HG03457 (cell line): ENCODE measurements around the gene CDRT4.

Experiments
- ATAC-seq: cut with Tn5 transposase; IDR thresholded peaks from one replicate; pipeline ENCODE4 v1.9.1; 2021; ENCODE audit warnings: moderate number of reproducible peaks; ENCODE audit not compliant: unreplicated experiment

Gene CDRT4

DNA sequence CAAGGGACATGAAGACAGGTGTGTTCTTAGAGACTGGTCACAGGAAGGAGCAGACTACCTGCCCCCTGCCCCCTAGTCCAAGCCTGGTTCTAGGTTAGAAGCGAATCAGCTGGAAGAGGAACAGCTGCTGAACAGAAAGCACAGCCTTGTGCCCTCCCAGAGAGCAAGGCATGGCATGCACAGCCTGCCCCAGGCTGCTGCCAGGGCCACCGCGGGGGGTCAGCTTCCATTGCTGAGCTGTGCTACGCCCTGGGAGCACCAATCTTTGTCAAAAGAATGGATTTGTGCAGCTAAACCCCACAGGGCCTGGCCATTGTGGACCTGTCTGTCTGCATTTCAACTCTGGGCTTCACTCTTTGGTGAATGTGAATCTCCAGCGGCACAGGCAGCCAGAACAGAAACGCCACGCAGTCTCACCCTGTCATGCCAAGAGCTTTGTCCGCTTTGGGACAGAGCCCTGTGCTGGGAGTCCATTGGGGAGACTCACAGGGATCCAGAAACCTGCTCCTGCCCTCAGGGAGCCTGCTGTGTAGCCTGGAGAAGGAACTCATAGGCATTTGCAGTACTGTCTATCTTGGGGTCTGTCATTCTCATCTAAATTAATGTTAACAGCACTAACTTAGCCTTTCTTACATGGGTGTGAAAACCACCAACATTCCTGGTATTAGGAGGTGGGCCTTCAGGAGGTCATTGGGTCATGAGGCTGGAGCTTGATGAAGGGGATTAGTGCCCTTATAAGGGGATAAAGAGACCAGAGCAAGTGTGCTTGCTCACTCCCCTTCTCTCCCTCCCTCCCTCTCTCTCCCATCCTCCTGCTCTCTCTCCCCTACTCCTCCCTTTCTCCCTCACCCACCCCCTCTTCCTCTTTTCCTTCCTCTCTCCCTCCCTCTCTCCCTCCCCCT, 25.6 kb upstream of the CDRT4 start:
- ATAC-seq, result no peak

DNA sequence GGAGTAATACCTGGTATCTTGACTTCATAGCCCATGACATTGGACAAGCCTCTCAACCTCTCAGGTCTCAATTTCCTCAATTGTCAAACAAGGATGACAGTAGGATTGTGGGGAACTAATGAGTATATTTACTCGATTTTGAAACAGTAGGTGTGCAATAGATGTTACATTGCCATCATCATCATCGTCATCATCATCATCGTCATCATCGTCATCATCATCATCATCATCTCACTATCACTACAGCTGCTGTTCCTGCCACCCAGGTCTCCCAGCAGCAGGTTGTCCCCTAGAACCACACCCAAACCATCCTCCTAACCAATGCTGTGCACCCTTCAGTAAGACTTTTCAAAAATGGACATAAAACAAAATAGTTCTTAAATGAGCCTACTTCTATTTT, 24.8 kb upstream of the CDRT4 start:
- no peak for ATAC-seq

DNA sequence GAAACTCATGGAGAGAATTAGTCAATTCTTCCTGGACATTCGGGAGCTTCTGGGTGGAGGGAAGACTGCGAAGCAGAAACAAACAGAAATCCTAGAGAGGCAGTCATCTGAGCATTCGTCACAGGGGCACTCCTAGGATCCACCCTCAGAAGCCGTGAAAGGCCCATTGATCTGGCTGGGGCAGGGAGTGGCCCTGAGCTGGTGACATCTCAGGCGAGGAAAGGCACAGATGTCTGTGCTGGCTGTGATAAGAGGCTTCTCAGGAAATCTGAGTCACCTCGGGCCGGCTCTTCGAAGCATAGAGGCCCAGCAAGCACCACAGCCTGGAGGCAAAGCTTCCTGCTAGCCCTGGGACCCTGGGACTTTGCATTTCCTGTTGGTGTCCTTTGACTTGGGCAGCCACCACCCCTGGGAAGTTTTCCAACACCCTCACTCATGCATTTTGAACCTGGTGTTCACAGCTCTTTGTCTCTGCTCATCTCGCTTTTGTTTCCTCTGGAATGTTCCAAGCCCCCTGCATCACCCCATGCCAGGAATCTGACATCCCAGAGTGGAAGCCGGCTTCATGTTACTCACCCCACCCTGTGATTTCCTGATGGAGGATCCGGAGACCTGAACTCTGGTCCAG, 23.3 kb upstream of the CDRT4 start:
- ATAC-seq, result no peak

GRCh38 chr17:15488557-15488956, 21.1 kb upstream of the CDRT4 start:
- no peak for ATAC-seq

GRCh38 chr17:15485045-15485444, 17.6 kb upstream of the CDRT4 start:
- no peak for ATAC-seq

- no peak for ATAC-seq
These were observed 16.0 kb upstream of the CDRT4 start for GRCh38 chr17:15483431-15483830.

GRCh38 chr17:15482476-15482875, 15.1 kb upstream of the CDRT4 start:
- no peak for ATAC-seq

GRCh38 chr17:15481481-15481880, 14.1 kb upstream of the CDRT4 start:
- no peak for ATAC-seq

- ATAC-seq, result no peak
These were observed 12.8 kb upstream of the CDRT4 start for GRCh38 chr17:15480204-15480603.

- ATAC-seq, result no peak
These were observed 12.3 kb upstream of the CDRT4 start for GRCh38 chr17:15479703-15480102.

DNA sequence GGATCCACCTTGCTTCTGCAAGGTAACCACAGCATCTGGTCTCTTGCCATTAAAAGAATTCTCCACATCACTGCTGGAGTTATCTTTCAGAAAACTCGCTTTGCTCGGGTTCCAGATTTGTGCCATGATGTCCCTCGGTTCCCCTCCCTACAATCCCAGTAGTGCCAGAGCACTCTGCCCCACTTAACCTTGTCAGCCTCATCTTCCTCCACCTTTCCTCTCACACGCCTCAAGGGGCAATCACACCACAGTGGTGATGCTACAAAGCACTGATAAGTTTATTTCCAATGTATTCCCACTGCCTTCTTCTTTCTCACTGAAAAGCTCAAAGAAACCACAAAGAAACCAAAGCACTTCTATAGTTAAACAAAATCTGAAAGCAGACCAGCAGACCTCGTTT, 11.4 kb upstream of the CDRT4 start:
- ATAC-seq, result no peak

DNA sequence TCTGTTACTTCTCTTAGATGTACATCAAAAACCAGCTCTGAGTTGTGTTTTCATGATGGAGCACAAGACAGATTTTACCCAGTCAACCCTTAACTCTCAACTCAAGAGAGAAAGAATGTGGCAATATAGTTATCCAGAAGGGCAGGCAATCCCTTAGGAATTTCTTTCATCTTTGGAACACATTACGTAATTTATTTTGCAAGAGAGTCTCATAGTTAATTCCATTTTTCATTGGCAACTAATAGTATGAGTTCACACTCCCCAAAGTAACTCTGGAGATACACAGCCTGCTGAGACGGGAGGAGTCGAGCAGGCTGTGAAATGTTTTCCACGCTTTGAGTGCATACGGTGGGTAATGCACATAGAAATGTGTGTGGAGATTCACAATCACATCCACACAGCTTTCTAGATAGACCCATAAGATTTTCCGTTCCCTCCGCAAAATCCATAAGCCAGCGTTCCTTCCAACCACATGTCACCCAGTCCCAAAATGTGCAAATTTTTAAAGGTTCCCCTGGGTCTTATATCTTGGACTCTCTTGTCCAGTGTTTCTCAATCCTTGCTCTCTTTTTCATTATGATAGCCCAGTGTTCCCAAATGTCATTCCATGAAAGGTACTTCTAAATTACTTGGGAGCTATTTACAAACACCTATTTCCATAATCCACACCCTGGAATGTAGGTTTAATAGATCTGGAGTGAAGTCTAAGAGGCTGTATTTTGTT, 8.4 kb upstream of the CDRT4 start:
- ATAC-seq, result no peak

- no peak for ATAC-seq
These were observed 5.5 kb upstream of the CDRT4 start for GRCh38 chr17:15472891-15473290.

DNA sequence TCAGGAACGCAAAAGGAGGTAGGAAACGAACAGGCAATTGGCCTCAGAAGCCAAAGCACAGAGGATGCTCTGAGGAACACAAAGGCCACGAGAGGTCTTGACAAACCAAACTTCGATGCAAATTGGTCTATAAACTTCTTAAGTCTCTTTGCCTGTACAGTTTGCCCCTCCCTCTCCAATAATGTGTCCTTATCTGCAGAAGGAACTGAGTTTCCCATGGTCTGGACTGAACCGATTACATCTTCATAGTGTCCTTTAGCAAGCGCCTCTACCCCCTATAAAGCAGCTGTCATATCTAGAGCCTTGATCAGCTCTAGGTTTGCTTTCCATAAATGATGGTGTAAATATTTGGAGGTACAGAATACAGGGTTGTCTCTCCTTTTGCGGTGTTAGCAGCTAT, 3.1 kb upstream of the CDRT4 start:
- ATAC-seq, result no peak

DNA sequence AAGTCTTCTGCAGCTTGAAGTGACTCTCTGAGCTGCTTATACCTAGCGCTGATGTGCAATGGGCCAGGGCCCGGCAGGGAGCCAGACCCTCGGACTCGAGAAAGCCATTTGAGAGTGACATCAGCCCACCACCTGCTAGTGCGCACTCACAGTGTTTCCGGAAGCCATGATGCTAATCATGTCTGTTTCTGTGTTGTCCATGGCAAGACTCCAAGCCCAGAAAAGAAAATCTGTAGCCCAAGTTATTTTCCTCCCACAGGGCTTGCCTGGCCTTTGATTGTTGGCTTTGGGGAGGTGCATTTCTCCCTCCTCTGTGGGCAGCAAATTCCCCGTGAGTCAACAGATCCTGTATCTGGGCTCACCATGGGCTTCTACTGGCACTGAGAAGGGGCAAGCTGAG, 1.8 kb upstream of the CDRT4 start:
- ATAC-seq, result no peak

DNA sequence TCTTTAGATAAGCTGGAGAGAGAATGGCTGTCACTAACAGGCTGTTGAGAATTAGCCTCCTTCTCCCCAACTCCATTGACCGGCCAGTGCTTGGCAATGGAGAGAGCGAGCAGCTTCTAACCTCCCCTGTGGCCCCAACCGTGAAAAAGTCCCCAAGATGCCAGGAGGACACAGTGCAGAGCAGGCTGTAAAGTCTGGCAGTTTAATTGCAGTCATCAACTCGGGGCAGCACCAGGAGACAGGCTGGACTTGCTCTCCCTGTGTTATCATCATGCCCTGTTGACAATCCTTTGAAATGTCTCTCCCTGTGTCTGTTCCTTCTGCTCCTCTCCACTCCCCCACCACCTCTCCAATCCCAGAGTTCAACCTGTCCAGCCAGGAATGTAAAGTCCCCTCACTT, 705 bp upstream of the CDRT4 start:
- ATAC-seq, result no peak

- no peak for ATAC-seq
These were observed 1.3 kb downstream of the CDRT4 start for GRCh38 chr17:15466131-15466530.

- no peak for ATAC-seq
These were observed 2.2 kb downstream of the CDRT4 start for GRCh38 chr17:15465045-15465701.

- no peak for ATAC-seq
These were observed 3.0 kb downstream of the CDRT4 start for GRCh38 chr17:15464231-15464985.

GRCh38 chr17:15462976-15463772, 4.2 kb downstream of the CDRT4 start:
- ATAC-seq, result no peak
